Fibroblast of lung (primary cell): ENCODE data around the gene TWIST2. TPM values are rescaled to one million over a fixed set of nuclear protein-coding genes. Genes with fewer than 3 reads are reported as not detected.

Experiments
- DNase-seq, 2 donors: peaks; one replicate each; pipeline versions ENCODE4 v3.0.0 to v3.0.0-alpha.2; 2010; ENCODE audit warnings: low read depth in 2 of 2
- H2AFZ ChIP-seq: 2 replicates; pipeline ENCODE4 v1.5.1; 2012; ENCODE audit warnings: low read length, control low read depth, inconsistent platforms
- H3K27ac ChIP-seq: 2 replicates; pipeline ENCODE4 v1.5.1; 2011; ENCODE audit warnings: low read length, control low read depth; ENCODE audit not compliant: insufficient read depth
- H3K27me3 ChIP-seq: 2 replicates; pipeline ENCODE4 v1.5.1; 2011; ENCODE audit warnings: mild to moderate bottlenecking, low read length; ENCODE audit not compliant: control insufficient read depth, insufficient read depth
- H3K36me3 ChIP-seq: 2 replicates; pipeline ENCODE4 v1.5.1; 2011; ENCODE audit warnings: low read length; ENCODE audit not compliant: control insufficient read depth, insufficient read depth
- H3K4me1 ChIP-seq: 2 replicates; pipeline ENCODE4 v1.5.1; 2011; ENCODE audit warnings: low read length; ENCODE audit not compliant: control insufficient read depth, insufficient read depth; ENCODE audit errors: extremely low read depth
- H3K4me2 ChIP-seq: 2 replicates; pipeline ENCODE4 v1.5.1; 2011; ENCODE audit warnings: low read length, control low read depth; ENCODE audit not compliant: insufficient read depth; ENCODE audit errors: extremely low read depth
- H3K4me3 ChIP-seq, 4 experiments: fragments of 200-600 bp in 1 of 4; sonication (generic) in 1 of 4; replicated peaks in 1 of 4; 2 replicates each; pipeline ENCODE4 v1.5.1; 2011 to 2016; ENCODE audit warnings: low read length in 4 of 4, low read depth in 3 of 4, mild to moderate bottlenecking in 3 of 4, control low read depth in 2 of 4, inconsistent platforms in 1 of 4, mixed read lengths in 1 of 4; ENCODE audit not compliant: insufficient read depth in 1 of 4; ENCODE audit errors: control extremely low read depth in 1 of 4
- H3K79me2 ChIP-seq: 2 replicates; pipeline ENCODE4 v1.5.1; 2012; ENCODE audit warnings: mild to moderate bottlenecking, low read length, inconsistent platforms; ENCODE audit not compliant: control insufficient read depth, insufficient read depth
- H3K9ac ChIP-seq: 2 replicates; pipeline ENCODE4 v1.5.1; 2011; ENCODE audit warnings: mild to moderate bottlenecking, low read length, control low read depth; ENCODE audit not compliant: insufficient read depth
- H3K9me3 ChIP-seq: 2 replicates; pipeline ENCODE4 v1.5.1; 2012; ENCODE audit warnings: low read depth, low read length; ENCODE audit not compliant: control insufficient read depth, insufficient read depth
- H4K20me1 ChIP-seq: 2 replicates; pipeline ENCODE4 v1.5.1; 2011; ENCODE audit warnings: low read length; ENCODE audit not compliant: control insufficient read depth, insufficient read depth; ENCODE audit errors: extremely low read depth
- CTCF ChIP-seq, 2 donors: IDR thresholded peaks in 1 of 2; conservative IDR thresholded peaks in 1 of 2; 1 replicate in 1 of 2; 2 replicates in 1 of 2; pipeline ENCODE4 v1.5.1; 2011 to 2012; ENCODE audit warnings: low read length in 2 of 2, control low read depth in 1 of 2, inconsistent platforms in 1 of 2, low read depth in 1 of 2, mild to moderate bottlenecking in 1 of 2
- EZH2 ChIP-seq: IDR thresholded peaks from 2 replicates; pipeline ENCODE4 v1.5.1; 2012; ENCODE audit warnings: low read length, control low read depth, mild to moderate bottlenecking; ENCODE audit errors: missing control alignments
- polyA plus RNA-seq, 2 donors: library from polyadenylated mRNA; depleted of rRNA in 1 of 2; stranded (reverse) in 1 of 2; unstranded in 1 of 2; fragments of >200 nt; gene quantifications; 2 replicates each; pipeline ENCODE4 v1.2.1, GENCODE V29; 2011 to 2012; ENCODE audit warnings: missing spikeins in 1 of 2
- total RNA-seq: library from RNA; depleted of rRNA; stranded (reverse); fragments of >200 nt; gene quantifications from 2 replicates; pipeline ENCODE4 v1.2.1, GENCODE V29; 2014

Gene TWIST2
- total and polyA plus RNA-seq, 2 donors (not counting 1 experiment from before 2014, with no cell fraction given), result 85.2 to 118 TPM

GRCh38 chr2:238822955-238823354 is 24.9 kb upstream of the TWIST2 start:
- Histone ChIP-seq H3K36me3 (no peaks in the 10 kb centered on the region), H3K9me3 (no peaks in the 10 kb centered on the region), H3K27me3 (peaks cover 7% of the 10 kb centered on the region), H3K4me2 (no peak overlapping the region), H4K20me1 (no peaks in the 10 kb centered on the region), H3K79me2 (no peaks in the 10 kb centered on the region), H3K4me1 (no peaks in the 10 kb centered on the region), H3K27ac (no peak overlapping the region), H2AFZ (no peak overlapping the region), H3K9ac (no peak overlapping the region), H3K4me3 (no peak overlapping the region)
- DNase-seq, result no peak
- TF ChIP-seq EZH2 (no peak), CTCF (conservative IDR thresholded peaks at IDR 0.05 in 1 of 2, IDR thresholded peaks at IDR 0.05 in 1 of 2; ENCODE audit: low read depth in 1 of 2, low read length in 2 of 2) (no peak)

- H3K79me2 ChIP-seq, result no peaks in the 10 kb centered on the region
- DNase-seq, result no peak
- peaks cover 13% of the 10 kb centered on the region for H3K27me3 ChIP-seq
- H3K4me1 ChIP-seq, result no peaks in the 10 kb centered on the region
- no peak overlapping the region for H3K27ac ChIP-seq
- H3K36me3 ChIP-seq, result no peaks in the 10 kb centered on the region
- no peak overlapping the region for H3K4me2 ChIP-seq
- H3K9ac ChIP-seq, result no peak overlapping the region
- H3K4me3 ChIP-seq, result no peak overlapping the region
- no peaks in the 10 kb centered on the region for H3K9me3 ChIP-seq
- TF ChIP-seq EZH2, result no peak
- no peak for TF ChIP-seq CTCF (conservative IDR thresholded peaks at IDR 0.05 in 1 of 2, IDR thresholded peaks at IDR 0.05 in 1 of 2; ENCODE audit: low read depth in 1 of 2, low read length in 2 of 2)
- no peak overlapping the region for H2AFZ ChIP-seq
- no peaks in the 10 kb centered on the region for H4K20me1 ChIP-seq
Observed at GRCh38 chr2:238831177-238831576, 16.7 kb upstream of the TWIST2 start.

GRCh38 chr2:238834982-238835381 is 12.9 kb upstream of the TWIST2 start:
- no peak for TF ChIP-seq EZH2
- TF ChIP-seq CTCF (conservative IDR thresholded peaks at IDR 0.05 in 1 of 2, IDR thresholded peaks at IDR 0.05 in 1 of 2; ENCODE audit: low read depth in 1 of 2, low read length in 2 of 2), result no peak
- H3K36me3 ChIP-seq, result no peaks in the 10 kb centered on the region
- no peak overlapping the region for H3K27ac ChIP-seq
- H3K4me3 ChIP-seq, result no peak overlapping the region
- H3K9me3 ChIP-seq, result no peaks in the 10 kb centered on the region
- no peaks in the 10 kb centered on the region for H3K4me1 ChIP-seq
- no peaks in the 10 kb centered on the region for H3K79me2 ChIP-seq
- no peak overlapping the region for H2AFZ ChIP-seq
- DNase-seq, result no peak
- H3K4me2 ChIP-seq, result no peak overlapping the region
- no peak overlapping the region for H3K9ac ChIP-seq
- peaks cover 13% of the 10 kb centered on the region for H3K27me3 ChIP-seq
- no peaks in the 10 kb centered on the region for H4K20me1 ChIP-seq
